Stimulated activated CD8-positive, alpha-beta memory T cell treated with anti-CD3 and anti-CD28 coated beads, Interleukin-7, amount 100 ng/mL, for 4 hours (primary cell): ENCODE data around the gene ZC3H18.
"Not testable (repeated sequence)": the region's sequence is repeated elsewhere in the genome, so short reads cannot be mapped to it uniquely, and the experiment has no call there.

ENCODE experiments used
- DNase-seq, 2 donors: peaks; one replicate each; pipeline ENCODE4 v3.0.0-alpha.2; 2020; ENCODE audit warnings: low read depth in 2 of 2

Gene ZC3H18

GRCh38 chr16:88654363-88655052 lies 84.3 kb downstream of the ZC3H18 start:
- no peak for DNase-seq

DNA sequence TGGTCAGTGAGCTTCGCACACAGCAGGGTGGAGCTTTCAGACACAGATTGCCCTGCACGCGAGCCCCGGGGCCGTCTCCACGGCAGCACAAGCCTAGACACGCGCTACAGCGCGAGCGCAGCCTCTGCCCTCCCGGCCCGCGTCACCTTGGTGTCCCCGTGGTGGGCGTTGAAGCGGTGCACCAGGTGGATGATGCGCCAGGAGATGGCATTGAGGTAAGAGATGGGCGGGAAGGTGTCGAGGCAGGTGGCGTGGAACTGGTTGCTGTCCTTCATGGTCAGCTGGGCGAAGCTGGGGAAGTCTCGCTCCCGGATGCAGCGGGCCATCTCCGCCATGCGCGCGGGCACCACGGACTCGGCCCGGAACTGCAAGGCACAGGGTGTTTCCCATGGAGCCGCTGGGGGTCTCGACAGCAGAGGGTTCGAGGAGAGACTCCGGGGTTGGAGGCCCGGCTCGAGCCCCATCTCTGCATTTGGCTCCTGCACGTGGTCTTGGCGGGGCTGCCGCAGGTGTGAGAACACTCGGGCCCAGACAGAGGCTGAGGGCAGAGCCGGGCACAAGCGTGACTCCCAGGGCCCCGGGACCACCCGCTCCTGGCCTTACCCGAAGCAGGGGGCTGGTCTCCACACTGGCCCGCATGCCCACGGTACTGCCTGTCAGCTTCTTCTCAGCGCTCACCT lies 85.0 kb downstream of the ZC3H18 start:
- DNase-seq: no peak

- no peak for DNase-seq
Observed at GRCh38 chr16:88655733-88656281, 85.6 kb downstream of the ZC3H18 start.

DNA sequence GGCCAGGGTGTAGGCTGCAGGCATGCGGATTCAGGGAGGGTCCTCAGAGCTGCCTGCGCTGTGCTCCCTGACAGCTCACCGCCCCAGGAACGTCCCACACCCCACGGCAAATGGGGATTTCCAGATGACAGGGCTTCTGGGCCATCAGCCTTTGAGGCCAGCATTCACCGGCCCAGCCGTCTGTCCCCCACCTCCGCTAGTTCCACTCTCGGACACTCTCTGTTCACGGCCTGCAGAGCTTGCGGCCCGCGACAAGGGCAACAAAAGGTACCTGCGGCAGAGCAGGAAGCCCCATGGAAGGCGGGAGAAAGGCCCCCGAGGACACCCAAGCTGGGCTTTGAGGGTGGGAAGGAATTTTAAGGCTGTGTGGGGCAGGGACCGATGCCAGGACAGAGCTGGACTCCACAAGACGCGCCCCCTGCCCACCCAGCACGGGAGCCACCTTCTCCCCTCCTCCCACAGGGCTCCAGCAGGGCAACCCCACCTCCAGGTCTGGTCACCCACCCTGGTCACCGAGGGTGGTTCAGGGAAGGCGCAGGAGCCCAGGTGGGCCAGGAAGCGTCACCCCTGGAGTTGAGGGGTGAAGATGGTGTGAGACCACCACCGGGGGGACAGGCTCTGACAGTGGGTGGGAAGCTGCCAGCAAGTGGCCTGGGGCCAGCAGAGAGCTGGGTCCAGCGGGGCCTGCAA lies 86.2 kb downstream of the ZC3H18 start:
- no peak for DNase-seq

DNA sequence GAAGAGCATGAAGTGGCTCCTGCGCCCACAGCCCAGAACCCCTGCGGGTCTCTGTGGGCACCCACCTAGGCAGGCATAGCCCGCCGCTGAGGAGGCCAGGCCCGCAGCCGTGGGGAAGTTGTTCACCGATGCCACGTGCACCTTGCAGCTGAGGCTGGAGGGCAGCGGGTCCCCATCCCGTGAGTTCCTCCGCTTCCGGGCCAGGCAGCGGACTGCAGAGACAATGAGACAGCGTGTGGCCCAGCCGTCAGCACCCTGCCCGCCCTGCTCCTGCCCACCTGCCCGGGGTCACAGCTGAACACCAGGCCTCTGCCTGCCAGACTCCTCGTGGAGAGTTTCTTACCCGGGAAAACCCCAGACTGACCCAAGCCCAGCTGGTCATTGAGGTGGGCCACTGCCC lies 87.2 kb downstream of the ZC3H18 start:
- DNase-seq: no peak

DNA sequence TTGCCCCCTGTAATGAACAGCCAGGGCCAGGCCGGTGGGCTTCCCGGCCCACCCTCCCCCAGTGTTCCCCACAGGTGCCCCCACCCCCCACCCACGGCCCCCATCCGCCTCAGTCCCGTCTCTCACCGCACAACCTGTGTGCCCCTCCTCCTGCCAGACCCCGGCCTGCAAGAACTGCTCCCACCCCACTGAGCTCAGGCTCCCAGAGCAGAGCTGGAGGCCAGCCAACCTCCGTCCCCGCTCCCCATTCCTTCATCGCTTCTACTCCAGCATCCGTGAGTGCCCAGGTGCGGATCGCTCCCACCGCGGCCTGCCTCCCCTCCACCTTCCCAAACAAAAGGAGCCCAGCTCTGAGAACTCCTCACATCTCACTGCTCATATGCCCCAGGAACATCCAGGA lies 88.5 kb downstream of the ZC3H18 start:
- no peak for DNase-seq

DNA sequence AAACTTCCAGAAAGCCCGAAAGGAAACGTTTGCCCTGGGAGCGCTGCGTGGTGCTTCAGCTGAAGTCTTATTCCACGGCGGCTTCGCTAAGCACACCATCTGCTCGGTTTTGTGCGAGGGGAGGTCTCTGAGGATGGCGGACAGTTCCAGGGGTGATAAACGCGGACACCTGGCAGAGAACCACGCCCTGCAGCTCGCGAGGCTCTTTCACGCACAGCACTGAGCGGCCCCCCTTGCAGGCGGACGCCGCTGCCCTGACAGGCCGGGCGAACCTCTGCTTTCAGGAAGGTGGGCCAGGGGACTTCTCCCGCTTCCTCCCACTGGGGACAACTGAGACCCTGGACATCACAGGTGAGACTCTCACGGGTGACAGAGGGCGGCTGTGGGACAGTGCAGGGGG lies 89.0 kb downstream of the ZC3H18 start:
- DNase-seq: no peak

- no peak for DNase-seq
Observed at GRCh38 chr16:88661468-88661867, 91.3 kb downstream of the ZC3H18 start.

- no peak for DNase-seq
Observed at GRCh38 chr16:88662222-88662842, 92.1 kb downstream of the ZC3H18 start.

DNA sequence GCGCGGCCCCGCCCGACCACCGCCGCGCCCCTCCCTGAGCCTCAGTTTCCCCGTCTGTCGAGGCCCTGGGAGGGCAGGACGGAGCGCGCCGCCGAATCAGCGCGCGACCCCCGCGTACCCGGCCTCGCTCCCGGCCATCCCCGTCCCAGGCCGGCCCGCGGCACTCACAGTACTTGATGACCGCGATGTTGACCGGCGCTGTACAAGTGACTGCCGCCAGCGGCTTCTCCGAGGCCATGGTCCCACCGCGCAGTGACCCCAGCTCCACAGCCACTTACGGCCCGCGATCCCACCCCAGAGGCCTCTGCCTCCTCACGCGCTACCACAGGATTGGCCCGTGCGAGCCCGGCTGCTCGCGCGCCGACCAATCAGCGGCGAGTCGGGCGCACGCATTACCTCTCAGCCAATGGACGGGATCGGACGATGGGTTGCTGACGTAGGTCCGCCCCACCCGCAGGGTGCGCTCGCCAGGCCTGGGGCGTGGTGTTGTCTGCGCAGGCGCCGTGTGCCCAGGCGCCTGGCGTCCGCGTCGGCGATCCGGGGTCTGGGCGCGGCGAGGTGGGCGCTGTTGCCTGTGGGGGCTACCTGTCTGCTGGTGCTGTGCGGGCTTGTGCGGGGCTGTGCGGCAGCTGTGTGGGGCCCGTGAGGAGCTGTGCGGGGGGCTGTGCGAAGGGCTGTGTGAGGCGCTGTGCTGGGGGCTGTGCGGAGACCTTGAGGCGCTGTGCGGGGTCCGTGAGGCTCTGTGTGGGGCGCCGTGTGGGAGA lies 92.8 kb downstream of the ZC3H18 start, which contains the start of gene MVD:
Gene MVD, minus strand, starts transcription at position 249 of the 764 bp plus-strand sequence. Its CDS starts 11 bp downstream, at position 238.
- DNase-seq: peak; percentile 90 to 95

DNA sequence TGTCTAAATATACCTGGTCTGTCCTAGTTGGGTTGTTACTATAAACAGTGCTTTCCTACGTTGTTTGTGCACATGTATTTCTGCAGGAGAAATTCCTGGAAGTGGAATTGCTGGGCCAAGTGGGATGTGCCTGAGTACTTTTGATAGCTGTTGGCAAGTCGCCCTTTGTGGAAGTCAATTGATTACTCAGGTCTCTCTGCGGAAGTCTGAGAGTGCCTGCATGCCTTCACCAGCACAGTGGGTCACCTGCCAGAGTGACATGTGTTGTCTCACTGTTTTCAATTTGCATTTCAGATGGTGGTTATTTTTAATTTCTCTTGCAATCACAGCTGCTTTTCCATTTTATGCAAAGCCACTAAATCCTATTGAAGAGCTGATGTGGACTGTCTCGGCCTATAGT lies 94.9 kb downstream of the ZC3H18 start:
- DNase-seq: no peak

GRCh38 chr16:88665570-88665969 lies 95.4 kb downstream of the ZC3H18 start:
- DNase-seq: no peak

GRCh38 chr16:88667461-88667860 lies 97.3 kb downstream of the ZC3H18 start:
- no peak for DNase-seq

DNA sequence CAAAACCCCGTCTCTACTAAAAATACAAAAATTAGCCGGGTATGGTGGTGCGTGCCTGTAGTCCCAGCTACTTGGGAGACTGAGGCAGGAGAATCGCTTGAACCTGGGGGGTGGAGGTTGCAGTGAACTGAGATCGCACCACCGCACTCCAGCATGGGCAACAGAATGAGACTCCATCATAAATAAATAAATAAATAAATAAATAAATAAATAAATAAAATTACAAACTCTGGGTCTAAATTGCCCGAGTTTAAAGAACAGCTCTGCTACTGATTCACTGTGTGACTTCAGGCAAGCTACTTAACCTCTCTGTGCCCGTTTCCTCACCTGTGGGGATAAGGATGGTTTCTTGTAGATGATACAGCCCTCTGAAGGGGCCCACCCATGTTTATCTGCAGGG lies 99.3 kb downstream of the ZC3H18 start:
- DNase-seq: not testable (repeated sequence)

- no peak for DNase-seq
Observed at GRCh38 chr16:88669980-88670379, 99.8 kb downstream of the ZC3H18 start.

DNA sequence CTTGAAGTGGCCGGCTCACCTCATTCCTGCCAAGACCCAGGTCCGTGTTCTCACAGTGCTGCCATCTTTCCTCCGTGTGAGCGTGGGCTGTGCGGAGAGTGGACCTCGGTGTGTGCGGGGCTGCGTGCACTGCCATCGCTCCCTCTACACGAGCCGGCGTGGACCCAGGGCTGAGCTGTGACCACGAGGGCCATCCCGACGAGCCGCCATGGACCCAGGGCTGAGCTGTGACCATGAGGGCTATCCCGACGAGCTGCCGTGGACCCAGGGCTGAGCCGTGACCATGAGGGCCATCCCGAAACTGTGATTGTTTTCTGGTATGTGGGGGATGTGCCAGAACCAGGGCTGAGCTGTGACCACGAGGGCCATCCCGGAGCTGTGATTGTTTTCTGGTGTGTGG lies 101.6 kb downstream of the ZC3H18 start:
- DNase-seq: no peak

GRCh38 chr16:88672776-88673175 lies 102.6 kb downstream of the ZC3H18 start:
- DNase-seq: no peak

- no peak for DNase-seq
Observed at GRCh38 chr16:88673716-88674379, 103.6 kb downstream of the ZC3H18 start.

DNA sequence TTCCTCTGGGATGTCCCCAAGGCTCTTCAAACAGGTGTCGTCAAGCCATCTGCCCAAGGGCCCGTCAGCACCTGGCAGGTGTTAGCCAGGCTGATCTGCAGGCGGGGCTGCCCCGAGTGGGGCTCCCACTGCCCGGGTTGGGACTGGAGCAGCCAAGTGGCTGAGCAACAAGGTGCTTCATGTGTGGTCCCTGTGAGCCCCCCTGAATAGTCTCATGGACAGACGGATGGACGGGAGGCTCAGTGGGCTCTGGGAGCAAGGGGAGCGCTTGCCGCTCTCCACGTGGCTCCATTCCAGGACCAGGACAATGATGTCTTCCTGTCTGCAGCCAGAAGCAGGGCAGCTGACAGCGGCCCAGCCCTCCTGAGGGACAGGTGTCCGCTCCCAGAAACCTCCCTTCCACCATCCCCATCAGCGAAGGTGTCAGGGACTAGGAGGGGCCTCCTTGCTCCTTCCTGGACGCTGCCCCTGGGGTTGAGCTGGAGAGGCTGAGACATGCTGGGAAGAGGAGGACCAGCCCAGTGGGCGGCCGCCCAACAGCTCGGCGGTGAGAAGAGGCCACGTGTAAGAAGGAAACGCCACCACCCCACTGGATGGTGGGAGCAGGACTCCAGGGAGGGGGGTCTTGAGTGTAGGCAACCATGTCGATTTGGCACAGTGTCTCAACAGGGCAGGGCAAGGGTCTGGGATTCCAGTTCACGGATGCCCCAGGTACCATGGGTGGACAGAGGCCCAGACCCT lies 106.5 kb downstream of the ZC3H18 start:
- DNase-seq: no peak

- DNase-seq: no peak
Observed at GRCh38 chr16:88677721-88678120, 107.5 kb downstream of the ZC3H18 start.
